ENCODE results near the gene CTNNA2. TPM values are rescaled to one million over a fixed set of nuclear protein-coding genes. Genes with fewer than 3 reads are reported as not detected.

Gene CTNNA2
- total RNA-seq, 1 experiment from 2014 or later: 0.41 TPM

DNA sequence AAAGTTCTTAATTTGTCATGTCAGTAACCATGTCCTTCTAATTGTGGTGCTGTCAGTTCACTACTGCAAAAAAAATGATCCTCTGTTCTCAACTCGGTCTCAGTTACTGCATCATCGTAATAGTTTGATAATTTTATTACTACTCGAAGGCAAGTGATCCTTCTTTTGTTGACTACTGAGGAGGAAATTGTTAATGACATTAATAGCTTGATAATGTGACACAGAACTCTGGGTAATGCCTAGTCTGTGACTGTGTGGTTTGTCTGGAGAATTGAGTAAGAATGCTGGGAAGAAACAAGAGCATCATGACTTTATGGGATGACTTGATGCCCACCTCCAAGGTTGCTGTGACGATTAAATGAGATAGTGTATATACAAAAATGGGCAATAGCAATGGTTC lies 524.5 kb downstream of the CTNNA2 start:
- in situ Hi-C loops (cut with HindIII; ENCODE audit: low sequenced_read_pairs): no loop called here
- no peak for DNase-seq (ENCODE audit: low spot score)

DNA sequence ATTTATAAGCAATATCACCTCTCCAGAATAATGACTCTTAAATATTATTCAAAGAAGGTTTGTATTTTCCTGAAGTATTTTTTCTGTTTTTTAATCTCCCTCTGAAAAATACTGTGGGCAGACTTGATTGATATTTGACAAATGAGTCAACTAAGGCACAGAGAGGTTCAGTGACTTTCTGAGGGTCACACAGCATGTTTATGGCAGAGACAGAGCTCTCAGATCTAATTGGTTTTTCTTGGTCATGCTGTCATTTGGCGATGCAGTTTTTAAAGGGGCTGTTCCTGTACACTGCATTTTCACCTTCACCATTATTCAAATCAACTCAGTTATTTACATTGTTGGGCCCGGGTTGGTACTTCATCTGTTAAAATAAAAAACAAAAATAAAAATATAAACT lies 527.4 kb downstream of the CTNNA2 start:
- no peak for DNase-seq (ENCODE audit: low spot score)
- in situ Hi-C loops (cut with HindIII; ENCODE audit: low sequenced_read_pairs): no loop called here

GRCh38 chr2:80042635-80043034 lies 529.8 kb downstream of the CTNNA2 start:
- DNase-seq (ENCODE audit: low spot score): no peak
- in situ Hi-C loops (cut with HindIII; ENCODE audit: low sequenced_read_pairs): no loop called here

DNA sequence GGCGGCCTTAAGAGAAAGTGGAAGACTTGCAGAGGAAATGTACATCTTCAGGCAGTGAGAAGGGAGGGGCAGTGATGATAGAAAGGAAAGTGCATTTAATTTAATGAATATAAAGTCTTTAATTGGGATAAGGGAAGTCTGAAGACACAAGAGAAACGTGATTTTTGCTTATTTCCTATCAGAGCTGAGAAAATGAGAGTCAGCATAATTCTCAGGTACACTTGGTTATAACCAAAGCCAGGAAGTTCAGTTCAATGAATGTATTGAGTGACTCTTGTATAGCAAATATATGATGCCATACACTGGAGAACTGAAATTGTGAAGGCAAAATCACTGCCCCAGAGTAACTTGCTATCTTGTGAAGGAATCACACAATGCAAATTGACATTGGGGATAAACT lies 535.4 kb downstream of the CTNNA2 start:
- in situ Hi-C loops (cut with HindIII; ENCODE audit: low sequenced_read_pairs): no loop called here
- DNase-seq (ENCODE audit: low spot score): no peak

DNA sequence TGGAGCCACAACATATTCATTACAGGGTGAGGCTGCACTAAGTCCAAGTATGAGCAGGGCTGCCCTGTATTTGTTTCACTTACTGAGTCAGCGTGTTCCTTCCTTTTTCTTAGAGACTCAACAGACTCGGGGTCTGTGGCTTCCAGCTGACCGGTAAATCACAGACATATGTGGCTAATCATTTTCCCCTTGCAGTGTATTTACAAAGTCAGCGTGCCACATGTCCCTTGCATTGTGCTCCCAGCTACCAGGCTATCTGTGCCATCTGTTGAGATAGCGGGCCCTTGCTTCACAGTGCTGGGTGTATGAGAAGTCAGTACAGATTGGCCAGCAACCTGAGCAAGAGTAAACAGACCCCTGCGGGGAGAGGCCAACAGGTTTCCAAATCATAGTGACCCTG lies 537.4 kb downstream of the CTNNA2 start:
- in situ Hi-C loops (cut with HindIII; ENCODE audit: low sequenced_read_pairs): no loop called here
- DNase-seq (ENCODE audit: low spot score): peak; percentile 90

GRCh38 chr2:80053522-80054345 lies 540.9 kb downstream of the CTNNA2 start:
- DNase-seq (ENCODE audit: low spot score): no peak
- in situ Hi-C loops (cut with HindIII; ENCODE audit: low sequenced_read_pairs): no loop called here

DNA sequence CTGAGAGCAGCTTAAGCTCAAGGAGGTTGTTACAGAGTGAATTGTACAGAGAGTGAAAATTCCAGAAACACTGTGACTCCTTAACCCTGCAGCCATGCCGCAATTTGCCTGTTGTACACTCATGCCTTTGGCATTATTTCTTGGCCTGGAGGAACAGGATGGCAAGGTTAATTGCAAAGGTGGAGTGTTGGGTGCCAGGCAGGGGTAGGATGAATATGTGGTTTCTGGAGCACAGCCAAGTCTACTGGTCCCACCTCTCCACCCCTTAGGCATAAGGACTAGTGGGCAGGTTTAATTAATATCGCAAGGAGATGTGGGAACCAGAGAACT lies 541.5 kb downstream of the CTNNA2 start:
- no peak for DNase-seq (ENCODE audit: low spot score)
- in situ Hi-C loops (cut with HindIII; ENCODE audit: low sequenced_read_pairs): no loop called here

GRCh38 chr2:80057956-80058355 lies 545.1 kb downstream of the CTNNA2 start:
- DNase-seq (ENCODE audit: low spot score): no peak
- in situ Hi-C loops (cut with HindIII; ENCODE audit: low sequenced_read_pairs): no loop called here

DNA sequence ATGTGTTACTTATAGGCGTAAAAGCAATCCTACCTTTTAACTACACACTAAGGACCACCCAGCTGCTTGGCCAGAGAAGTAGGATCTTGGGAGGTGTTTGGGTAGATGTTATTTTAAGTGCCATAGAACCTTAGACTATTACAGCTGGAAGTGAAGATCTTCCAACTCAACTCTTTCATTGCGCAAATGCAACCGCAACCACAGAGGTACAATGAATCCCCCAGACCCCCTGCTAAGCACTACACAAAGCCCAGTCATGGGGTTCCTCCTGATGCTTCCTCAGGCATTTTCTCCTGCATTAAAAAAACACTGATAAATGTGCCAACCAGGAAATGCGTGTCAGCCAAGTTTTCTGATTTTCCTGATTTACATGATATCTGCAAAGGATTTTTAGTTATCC lies 545.7 kb downstream of the CTNNA2 start:
- no peak for DNase-seq (ENCODE audit: low spot score)
- in situ Hi-C loops (cut with HindIII; ENCODE audit: low sequenced_read_pairs): no loop called here

DNA sequence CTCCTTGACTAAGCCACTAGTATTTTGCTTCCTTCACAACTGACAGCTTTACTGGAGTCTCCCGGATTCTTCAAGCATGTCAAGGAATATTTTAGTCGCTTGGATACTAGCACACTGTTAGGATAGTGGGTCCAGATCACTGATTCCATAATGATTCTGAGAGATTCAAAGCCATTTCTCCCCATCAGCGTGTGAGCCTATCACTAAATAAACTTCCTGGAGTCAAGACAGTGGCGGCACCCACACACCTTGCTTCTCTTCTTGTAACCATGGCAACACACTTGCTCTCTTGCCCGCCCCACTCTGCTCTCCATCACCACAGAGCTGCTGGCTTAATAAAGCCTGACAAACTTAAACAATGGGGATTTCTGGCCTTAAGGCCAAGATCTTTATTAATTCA lies 546.6 kb downstream of the CTNNA2 start:
- DNase-seq (ENCODE audit: low spot score): no peak
- in situ Hi-C loops (cut with HindIII; ENCODE audit: low sequenced_read_pairs): no loop called here

DNA sequence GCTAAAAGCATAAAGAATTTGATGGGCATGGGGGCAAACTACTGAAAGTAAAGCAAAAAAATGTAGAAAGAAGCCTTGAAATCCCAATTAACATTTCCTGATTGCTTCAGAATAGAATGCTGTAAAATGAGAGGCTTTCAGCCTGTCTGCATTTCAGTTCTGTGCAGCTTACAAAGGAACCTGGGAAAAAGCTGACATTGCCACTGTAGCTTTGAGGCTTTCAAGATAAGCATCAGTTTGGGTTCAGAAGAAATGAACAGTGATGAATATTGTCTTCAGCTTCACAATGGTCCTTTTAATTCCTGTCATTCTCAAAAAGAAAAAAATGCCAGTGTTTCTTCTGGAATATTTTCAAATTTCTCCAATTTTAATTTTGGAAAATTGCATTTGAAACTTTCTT lies 549.0 kb downstream of the CTNNA2 start:
- DNase-seq (ENCODE audit: low spot score): no peak
- in situ Hi-C loops (cut with HindIII; ENCODE audit: low sequenced_read_pairs): no loop called here

DNA sequence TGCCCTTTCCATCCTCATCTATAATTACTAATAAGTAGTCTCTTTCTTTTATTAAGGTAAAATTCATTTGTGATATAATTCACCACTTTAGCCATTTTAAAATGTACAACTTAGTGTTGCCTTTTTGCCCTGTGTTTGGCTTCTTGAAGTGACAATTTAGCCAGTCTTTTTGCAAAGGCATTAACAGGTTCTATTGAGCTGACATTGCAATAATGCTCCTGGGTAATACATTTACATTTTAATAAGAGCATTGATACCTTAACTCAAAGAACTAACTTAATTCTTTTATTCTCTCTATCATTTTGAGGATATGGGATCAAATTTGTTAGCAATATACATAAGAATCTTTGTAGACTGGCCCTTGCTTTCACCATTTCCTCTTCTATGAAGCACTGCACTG lies 549.4 kb downstream of the CTNNA2 start:
- DNase-seq (ENCODE audit: low spot score): no peak
- in situ Hi-C loops (cut with HindIII; ENCODE audit: low sequenced_read_pairs): no loop called here

- in situ Hi-C loops (cut with HindIII; ENCODE audit: low sequenced_read_pairs): no loop called here
These were observed 555.3 kb downstream of the CTNNA2 start for GRCh38 chr2:80068038-80068731.

GRCh38 chr2:80070587-80070986 lies 557.7 kb downstream of the CTNNA2 start:
- no peak for DNase-seq (ENCODE audit: low spot score)
- in situ Hi-C loops (cut with HindIII; ENCODE audit: low sequenced_read_pairs): no loop called here

More at GRCh38 chr2:80068038-80068731, 555.3 kb downstream of the CTNNA2 start:
- DNase-seq (ENCODE audit: low spot score): peak; percentile 76

DNA sequence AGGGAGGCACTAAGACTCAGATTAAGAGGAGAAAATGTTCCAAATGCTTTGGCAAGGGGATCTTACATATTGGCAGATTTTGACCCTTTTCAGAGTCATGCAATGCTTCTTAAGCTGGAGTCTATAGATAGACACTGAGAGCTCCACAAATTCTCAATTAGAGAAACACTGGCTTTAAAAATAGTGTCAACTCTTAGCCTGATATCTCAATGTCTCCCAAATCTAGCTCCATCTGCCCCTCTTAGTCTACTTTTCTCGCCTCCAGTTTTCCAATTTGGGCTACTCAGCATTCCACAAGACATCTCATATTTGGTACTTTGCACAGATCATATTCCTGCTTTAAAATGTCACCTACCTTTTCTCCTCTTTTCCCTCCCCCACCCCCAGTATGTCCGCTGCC lies 559.1 kb downstream of the CTNNA2 start:
- in situ Hi-C loops (cut with HindIII; ENCODE audit: low sequenced_read_pairs): no loop called here
- DNase-seq (ENCODE audit: low spot score): no peak

GRCh38 chr2:80073134-80073561 lies 560.3 kb downstream of the CTNNA2 start:
- in situ Hi-C loops (cut with HindIII; ENCODE audit: low sequenced_read_pairs): no loop called here
- peak; percentile 80 for DNase-seq (ENCODE audit: low spot score)

- no peak for DNase-seq (ENCODE audit: low spot score)
- in situ Hi-C loops (cut with HindIII; ENCODE audit: low sequenced_read_pairs): no loop called here
These were observed 561.6 kb downstream of the CTNNA2 start for GRCh38 chr2:80074321-80075070.

- in situ Hi-C loops (cut with HindIII; ENCODE audit: low sequenced_read_pairs): no loop called here
- no peak for DNase-seq (ENCODE audit: low spot score)
These were observed 562.9 kb downstream of the CTNNA2 start for GRCh38 chr2:80075719-80076118.

DNA sequence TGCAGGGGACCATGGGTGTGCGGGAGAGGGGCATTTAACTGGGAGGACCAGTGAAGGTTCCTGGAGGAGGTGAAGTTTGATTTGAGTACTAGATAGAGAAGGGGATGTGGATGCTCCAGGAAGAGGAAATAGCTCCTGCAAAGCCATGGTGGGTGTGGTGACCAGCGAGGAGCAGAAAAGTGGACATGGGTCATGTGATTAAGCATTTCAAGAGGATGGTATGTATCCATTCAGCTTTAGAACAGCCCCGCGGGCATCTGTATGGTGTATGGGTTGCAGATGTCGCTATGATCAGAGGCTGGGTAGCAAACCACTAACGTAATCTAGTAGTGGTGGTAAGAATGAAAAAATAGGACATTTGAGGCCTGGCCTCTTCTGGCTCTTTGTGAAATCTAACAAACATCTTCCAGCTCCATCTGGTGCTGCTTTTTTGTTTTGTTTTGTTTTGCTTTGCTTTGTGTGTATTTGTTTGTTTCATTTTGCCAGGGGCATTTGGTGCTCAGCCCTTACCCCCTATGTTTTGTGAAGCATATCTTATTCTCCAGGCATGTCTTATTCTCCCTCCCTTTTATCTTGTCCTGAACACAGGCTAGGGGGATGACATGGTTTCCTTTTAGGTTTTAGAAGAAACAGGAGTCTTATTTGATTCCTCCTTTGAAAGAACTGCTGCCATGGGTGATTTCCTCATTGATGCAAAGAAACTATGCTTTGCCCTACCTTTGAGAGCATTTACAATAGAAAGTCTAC lies 565.6 kb downstream of the CTNNA2 start:
- in situ Hi-C loops (cut with HindIII; ENCODE audit: low sequenced_read_pairs): no loop called here
- DNase-seq (ENCODE audit: low spot score): no peak
